HFF-Myc (cell line): ENCODE data around the gene IQCH.

Source experiments
- DNase-seq: peaks from one replicate; pipeline ENCODE4 v3.0.0-alpha.2; 2011; ENCODE audit warnings: low read depth; ENCODE audit errors: extremely low read depth
- H3K4me3 ChIP-seq: replicated peaks from 2 replicates; pipeline ENCODE4 v1.5.1; 2011; ENCODE audit warnings: low read depth, mild to moderate bottlenecking, control low read depth, low read length
- TF ChIP-seq, protein P1 (sequence below): IDR thresholded peaks from 2 replicates; pipeline ENCODE4 v1.5.1; 2012; ENCODE audit warnings: mild to moderate bottlenecking, low read depth, low read length, control low read depth; ENCODE audit errors: missing control alignments

Gene IQCH

GRCh38 chr15:67465196-67465952, 210.8 kb downstream of the IQCH start:
- TF ChIP-seq, protein P1, sequence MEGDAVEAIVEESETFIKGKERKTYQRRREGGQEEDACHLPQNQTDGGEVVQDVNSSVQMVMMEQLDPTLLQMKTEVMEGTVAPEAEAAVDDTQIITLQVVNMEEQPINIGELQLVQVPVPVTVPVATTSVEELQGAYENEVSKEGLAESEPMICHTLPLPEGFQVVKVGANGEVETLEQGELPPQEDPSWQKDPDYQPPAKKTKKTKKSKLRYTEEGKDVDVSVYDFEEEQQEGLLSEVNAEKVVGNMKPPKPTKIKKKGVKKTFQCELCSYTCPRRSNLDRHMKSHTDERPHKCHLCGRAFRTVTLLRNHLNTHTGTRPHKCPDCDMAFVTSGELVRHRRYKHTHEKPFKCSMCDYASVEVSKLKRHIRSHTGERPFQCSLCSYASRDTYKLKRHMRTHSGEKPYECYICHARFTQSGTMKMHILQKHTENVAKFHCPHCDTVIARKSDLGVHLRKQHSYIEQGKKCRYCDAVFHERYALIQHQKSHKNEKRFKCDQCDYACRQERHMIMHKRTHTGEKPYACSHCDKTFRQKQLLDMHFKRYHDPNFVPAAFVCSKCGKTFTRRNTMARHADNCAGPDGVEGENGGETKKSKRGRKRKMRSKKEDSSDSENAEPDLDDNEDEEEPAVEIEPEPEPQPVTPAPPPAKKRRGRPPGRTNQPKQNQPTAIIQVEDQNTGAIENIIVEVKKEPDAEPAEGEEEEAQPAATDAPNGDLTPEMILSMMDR, result no peak
- no peak for DNase-seq

DNA sequence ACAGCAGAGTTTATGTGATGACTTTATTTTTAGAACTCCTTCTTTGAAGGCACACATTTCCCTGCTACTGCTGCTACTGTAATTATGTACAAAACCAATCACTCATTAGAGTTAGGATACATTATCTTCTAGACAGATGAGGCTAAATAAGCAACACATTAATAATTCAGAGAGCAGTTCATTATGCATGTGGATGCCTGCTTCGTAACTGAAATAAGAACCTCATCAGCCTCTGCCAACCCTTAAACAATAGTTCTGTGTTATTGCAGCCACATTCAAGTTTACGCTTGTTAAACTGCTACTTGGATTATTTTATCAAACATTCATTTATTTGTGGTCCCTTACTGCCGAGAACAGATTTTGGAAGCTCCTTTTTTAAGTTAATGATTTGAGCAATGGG, 213.8 kb downstream of the IQCH start:
- no peak overlapping the region for H3K4me3 ChIP-seq
- no peak for DNase-seq
- TF ChIP-seq, protein P1, result no peak

More at GRCh38 chr15:67465196-67465952, 210.8 kb downstream of the IQCH start:
- no peak overlapping the region for H3K4me3 ChIP-seq

DNA sequence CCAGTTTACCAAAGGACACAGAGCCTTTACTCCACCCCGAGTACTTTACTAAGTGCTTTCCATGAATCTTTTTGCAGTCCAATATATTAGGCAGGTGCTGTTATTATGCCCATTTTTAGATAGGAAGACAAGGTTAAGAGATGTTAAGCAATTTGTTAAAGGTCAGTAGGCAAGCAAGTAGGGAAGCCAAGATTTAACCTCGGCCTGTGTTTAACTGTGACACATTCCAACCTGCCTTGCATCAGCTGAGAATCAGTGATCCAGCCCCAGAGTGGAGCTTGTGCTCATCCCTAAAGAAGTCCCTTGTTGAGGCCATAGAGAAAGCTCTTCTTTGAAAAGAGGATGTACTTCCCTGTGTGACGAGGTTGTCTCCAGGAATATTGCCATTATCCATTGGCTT, 215.1 kb downstream of the IQCH start:
- DNase-seq, result no peak
- H3K4me3 ChIP-seq, result no peak overlapping the region
- TF ChIP-seq, protein P1, result no peak

DNA sequence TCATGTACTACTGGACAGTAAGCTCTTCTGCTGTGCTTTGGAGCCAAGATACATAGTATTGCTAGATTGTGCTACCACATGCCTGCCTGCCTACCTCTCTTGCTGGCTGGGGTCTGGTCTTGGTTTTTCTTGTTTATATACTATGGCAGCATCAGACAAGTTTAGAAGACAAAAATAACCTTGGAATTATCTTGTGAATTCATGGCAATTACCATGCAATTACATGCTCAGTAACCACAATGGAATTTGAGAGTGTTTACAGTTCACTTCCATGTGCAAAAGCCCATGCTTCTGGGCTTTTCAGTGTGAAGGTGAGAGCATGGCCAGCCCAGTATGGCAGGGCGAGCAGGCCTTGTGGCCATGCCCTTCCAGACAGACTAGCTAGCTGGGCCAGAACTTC, 218.4 kb downstream of the IQCH start:
- TF ChIP-seq, protein P1, result no peak
- no peak overlapping the region for H3K4me3 ChIP-seq
- DNase-seq, result no peak

DNA sequence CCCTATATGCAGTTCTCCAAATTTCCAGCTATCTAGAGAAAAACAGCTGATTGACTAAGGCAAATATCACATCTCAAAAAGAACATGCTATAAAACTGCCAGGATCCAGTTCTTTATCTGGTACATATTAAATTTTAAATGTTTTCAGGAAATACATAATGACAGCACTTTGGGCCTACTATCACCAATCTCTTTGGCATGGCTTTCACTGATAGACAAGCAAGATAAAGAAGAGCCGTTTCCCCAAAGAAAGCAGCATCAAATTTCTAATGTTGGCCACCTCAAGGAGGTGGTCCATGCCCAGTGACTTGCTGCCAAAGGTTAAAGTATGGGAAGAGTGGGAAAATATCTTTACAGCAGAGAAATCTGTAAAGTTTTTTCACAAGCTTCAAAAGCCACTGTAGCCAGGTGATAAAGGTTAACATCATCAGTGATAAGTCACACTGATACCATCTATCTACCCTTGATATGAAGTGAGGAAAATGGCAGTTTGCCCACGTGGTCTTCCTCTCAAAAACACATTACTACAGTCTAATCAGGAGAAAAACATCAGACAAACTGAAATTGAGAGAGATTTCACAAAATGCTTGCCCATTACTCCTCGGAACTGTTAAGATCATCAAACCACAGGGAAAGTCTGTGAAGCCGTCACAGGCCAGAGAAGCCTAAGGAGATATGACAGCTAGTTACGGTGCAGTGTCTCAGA, 220.0 kb downstream of the IQCH start:
- no peak for DNase-seq
- H3K4me3 ChIP-seq, result no peak overlapping the region
- TF ChIP-seq, protein P1, result no peak

DNA sequence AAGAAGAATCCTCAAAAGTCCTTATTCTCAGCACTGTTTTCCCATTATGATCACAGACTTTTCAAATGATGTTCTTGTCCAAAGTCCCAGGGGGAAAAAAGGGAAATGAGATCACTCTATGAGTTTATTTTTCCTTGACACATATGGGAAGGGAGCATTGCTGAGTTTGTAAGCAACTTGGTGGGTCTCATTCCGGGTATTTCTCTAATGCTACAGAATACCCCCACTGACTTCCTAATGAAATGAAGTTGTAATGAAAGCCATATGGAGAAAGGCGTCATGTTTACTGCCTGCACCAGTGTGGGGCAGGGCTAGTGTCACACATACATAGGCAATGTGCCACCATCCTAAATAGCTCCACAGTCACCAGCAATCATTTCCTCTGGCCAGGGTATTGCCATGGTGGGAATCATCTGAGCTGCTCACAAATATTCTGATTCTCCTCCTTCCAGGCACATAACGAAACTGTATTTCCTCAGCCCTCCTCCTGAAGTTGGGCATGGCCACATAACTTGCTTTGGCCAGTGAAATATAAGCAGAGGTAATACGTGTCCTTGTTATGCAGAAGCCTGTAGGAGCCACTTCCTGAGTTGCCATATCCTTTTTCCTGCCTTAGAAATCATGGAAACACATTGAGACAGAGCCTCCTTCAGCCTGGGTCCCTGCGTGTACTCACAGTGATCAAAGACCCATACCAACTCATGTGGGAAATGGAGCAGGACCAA, 225.4 kb downstream of the IQCH start:
- TF ChIP-seq, protein P1, result no peak
- no peak overlapping the region for H3K4me3 ChIP-seq
- peak; percentile 45 for DNase-seq
